Tibial nerve (tissue), 4 donors: Measurements from ENCODE around the gene BMP10.

Experiments
- CTCF ChIP-seq, 5 experiments: fragments of 200-600 bp in 3 of 5; fragments of 450-650 bp in 2 of 5; sonication (generic) in 3 of 5; IDR thresholded peaks; one replicate each; pipeline ENCODE4 v1.5.1; 2016 to 2019; ENCODE audit warnings: antibody characterized with exemption in 5 of 5, mild to moderate bottlenecking in 3 of 5, moderate library complexity in 2 of 5
- EP300 ChIP-seq, 2 donors: sonication (generic); formaldehyde crosslinking; IDR thresholded peaks; one replicate each; pipeline ENCODE4 v1.6.1; 2017; ENCODE audit warnings: antibody characterized with exemption in 2 of 2, mild to moderate bottlenecking in 1 of 2
- POLR2A ChIP-seq, 2 donors: fragments of 450-650 bp; IDR thresholded peaks; one replicate each; pipeline ENCODE4 v1.6.1; 2017; ENCODE audit warnings: antibody characterized with exemption in 2 of 2, mild to moderate bottlenecking in 2 of 2, moderate library complexity in 2 of 2

- TF ChIP-seq CTCF (IDR thresholded peaks at IDR 0.05), result no peak
- no peak for TF ChIP-seq EP300 (IDR thresholded peaks at IDR 0.05)
- TF ChIP-seq POLR2A (IDR thresholded peaks at IDR 0.05), result no peak
Observed at GRCh38 chr2:68865108-68865507, 6.1 kb downstream of the BMP10 start.
